Measurements from ENCODE around the gene ADAMTS18. TPM values are rescaled to one million over a fixed set of nuclear protein-coding genes. Genes with fewer than 3 reads are reported as not detected.

Gene ADAMTS18
- total and polyA plus RNA-seq, 2 of the 8 experiments (the other 6 are each of a cell fraction or from before 2014, with no cell fraction given), result 0.05 to 0.19 TPM

DNA sequence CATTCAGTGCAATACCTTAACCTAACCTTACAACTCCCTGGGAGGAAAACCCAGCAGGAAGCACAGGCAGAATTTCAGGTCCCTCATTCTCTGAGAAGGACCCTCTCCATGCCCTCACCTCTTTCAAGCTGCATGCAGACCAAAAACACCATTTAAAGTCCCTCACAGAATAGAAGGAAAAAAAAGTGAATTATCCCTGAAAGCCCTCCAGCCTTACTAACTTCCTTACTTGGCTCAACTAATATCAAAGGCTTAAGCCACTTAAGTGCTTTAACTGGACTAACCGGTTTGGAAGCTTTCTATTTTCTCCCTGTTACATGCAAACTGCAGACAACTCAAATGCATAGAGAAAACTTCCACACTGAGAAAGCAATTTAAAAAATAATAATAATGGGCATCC, 60.5 kb downstream of the ADAMTS18 start (continued):
- no peak for TF ChIP-seq NRF1 (IDR thresholded peaks at IDR 0.05; ENCODE audit: low read depth, low read length)
- no peak for TF ChIP-seq KDM1A (IDR thresholded peaks at IDR 0.05; ENCODE audit: borderline replicate concordance, low read length)

Data from H1 (cell line).